ENCODE measurements around the gene RALB.

DNA sequence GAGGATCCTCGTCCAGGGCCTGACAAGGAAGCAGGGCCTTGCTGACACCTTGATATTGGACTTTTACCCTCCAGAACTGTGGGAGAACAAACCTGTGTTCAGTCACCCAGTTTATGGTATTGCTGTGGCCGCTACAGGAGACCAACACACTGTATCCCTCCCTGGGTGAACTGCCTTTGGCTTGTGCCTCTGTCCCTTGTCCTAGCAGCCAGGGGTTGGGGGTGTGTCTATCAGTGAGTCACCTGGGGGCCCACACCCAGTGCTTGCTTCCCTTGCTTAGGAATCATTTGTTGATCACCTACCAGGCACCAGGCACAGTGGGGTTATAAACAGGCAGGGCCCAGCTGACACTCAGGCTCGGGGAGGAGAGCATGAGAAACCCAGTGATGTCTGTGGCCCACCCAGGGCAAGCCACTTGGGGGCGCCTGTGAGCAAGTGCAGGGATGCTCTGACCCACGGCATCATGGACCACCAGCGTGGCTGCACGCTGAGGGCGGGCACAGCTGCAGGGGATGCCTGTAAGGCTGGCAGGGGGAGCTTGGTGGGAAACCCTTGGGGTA lies 46.5 kb upstream of the RALB start:
- TF ChIP-seq, protein P1, sequence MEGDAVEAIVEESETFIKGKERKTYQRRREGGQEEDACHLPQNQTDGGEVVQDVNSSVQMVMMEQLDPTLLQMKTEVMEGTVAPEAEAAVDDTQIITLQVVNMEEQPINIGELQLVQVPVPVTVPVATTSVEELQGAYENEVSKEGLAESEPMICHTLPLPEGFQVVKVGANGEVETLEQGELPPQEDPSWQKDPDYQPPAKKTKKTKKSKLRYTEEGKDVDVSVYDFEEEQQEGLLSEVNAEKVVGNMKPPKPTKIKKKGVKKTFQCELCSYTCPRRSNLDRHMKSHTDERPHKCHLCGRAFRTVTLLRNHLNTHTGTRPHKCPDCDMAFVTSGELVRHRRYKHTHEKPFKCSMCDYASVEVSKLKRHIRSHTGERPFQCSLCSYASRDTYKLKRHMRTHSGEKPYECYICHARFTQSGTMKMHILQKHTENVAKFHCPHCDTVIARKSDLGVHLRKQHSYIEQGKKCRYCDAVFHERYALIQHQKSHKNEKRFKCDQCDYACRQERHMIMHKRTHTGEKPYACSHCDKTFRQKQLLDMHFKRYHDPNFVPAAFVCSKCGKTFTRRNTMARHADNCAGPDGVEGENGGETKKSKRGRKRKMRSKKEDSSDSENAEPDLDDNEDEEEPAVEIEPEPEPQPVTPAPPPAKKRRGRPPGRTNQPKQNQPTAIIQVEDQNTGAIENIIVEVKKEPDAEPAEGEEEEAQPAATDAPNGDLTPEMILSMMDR (IDR thresholded peaks at IDR 0.05; ENCODE audit: control extremely low read depth in 1 of 3, insufficient read depth in 1 of 3, low read depth in 1 of 3, low read length in 3 of 3): peak; percentile 90 to 96 (median 92)
- TF ChIP-seq CHD2 (IDR thresholded peaks at IDR 0.05; ENCODE audit: low read length): no peak
- TF ChIP-seq SP1 (IDR thresholded peaks at IDR 0.05; ENCODE audit: low read depth, low read length): no peak
- no peak for TF ChIP-seq HDAC2 (IDR thresholded peaks at IDR 0.05; ENCODE audit: borderline replicate concordance in 1 of 2, low read depth in 2 of 2, low read length in 2 of 2)
- no peak for TF ChIP-seq EZH2 (IDR thresholded peaks at IDR 0.05; ENCODE audit: low read depth, low read length, severe bottlenecking)
- no peak for TF ChIP-seq SRF (IDR thresholded peaks at IDR 0.05; ENCODE audit: low read depth, low read length)
- TF ChIP-seq HDAC6 (IDR thresholded peaks at IDR 0.05; ENCODE audit: low read depth, low read length): no peak
- TF ChIP-seq NANOG (IDR thresholded peaks at IDR 0.05; ENCODE audit: insufficient read depth, low read depth, low read length, poor library complexity, severe bottlenecking): no peak
